HPDE6-E6E7 (cell line): ENCODE measurements around the gene TTC21B.

ENCODE experiments used
- DNase-seq: peaks from one replicate; pipeline ENCODE4 v3.0.0; 2011; ENCODE audit warnings: missing footprints; ENCODE audit errors: extremely low spot score

The TTC21B gene

DNA sequence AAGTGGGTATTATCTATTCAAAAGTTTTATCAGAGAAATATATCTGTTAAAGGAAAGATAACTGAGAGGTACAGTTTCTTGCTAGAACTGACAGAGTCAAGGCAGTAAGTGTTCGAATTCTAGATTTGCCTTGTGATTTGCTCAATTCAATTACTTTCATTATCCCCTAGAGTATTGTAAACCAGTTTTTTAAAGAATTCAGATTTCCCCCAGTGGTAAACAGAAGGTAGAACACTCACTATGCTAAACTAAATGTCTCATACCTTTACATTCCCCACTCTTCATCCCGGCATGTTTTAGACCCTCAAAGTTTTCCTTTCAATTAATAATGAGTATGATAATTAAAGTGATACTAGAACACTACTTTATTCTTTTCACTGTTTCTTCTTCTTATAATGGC is 28.6 kb downstream of the TTC21B start:
- no peak for DNase-seq

DNA sequence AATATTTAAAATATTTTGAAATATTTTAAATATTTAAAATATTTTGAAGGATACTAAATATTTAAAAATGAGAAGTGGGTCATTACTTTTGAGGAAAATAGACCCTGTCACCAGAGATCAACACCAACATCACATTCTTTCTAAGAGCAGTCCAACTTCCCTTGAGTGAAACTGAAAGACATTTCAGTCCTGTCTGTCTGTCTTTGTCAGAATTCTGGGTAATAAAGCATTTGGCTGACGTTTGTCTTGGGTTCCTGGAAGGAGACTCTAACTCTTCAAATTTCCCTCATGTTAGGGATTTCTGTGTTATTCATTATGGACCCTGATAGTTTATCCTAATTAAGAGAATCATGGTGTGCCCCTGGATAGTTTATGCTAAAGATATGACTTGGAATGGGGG is 32.8 kb downstream of the TTC21B start:
- no peak for DNase-seq

DNA sequence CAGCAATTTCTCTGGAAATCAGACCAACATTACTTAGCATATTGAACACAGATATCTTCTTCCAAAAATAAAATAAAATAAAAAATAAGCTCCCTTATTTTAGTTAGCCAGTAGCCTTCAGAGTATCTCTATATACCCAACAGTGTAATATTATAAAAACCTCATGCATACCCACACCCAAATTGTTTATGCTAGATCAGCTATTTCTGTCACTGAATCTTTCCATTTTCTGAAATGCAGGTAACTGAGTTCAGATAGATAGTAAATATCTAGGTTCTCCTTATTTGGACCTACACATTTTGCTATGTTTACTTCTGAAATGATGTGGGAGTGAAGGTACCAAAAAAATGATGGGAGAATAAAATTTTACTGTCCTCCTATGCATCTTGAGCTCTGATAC is 39.9 kb downstream of the TTC21B start:
- DNase-seq, result no peak

DNA sequence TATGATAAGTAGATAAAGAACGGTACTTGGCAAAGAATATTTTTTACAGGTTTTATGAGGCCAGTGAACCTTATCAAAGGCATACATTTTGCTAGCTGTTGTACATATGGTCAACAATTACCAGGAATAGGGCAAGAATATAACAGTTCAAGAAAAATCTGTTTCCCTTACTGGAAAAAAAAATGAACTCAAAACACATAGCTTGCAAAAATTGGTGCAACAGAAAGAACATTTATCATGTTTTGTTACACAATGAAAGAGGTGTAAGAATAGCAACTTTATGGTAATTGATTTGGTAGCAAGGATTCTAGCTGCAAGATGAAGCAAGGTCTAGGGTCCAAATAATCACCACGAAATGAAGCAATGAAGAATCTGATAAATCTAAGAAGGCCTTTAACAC is 41.6 kb downstream of the TTC21B start:
- no peak for DNase-seq

DNA sequence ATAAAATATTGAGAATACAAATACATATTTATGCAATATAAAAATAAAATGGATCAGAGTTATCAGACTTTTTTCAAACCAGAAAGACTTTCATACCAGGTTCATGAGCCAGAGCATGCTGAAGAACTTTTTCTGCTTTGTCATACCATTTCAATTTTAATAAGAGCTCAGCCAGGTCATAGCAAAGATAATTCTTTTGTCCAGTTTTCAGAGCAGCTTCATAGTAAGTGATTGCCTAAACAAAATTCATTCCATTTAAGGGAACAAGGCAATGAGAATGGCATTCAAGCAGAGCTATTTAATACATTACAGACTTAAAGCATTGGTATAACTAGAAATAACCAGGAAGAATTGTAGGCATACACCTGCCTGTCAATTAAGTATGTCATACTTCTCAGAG is 42.3 kb downstream of the TTC21B start:
- DNase-seq, result no peak

DNA sequence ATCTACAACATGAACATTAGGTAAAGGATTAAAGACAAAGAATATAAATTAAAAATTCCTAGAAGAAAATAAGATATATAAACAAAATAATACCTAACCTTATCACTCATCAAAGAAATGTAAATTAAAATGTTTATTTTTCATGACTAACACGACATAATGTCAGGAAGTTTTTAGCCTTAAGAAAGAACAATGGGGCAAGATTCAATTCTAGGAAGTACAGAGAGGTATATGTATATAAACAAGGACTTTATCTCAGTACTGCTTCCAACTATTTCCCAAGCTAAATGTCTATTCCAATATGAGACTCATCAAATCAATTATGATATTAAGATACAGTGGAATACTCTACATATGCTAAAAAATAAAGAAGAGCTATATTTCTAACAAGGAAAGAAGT is 44.1 kb downstream of the TTC21B start:
- DNase-seq, result no peak

DNA sequence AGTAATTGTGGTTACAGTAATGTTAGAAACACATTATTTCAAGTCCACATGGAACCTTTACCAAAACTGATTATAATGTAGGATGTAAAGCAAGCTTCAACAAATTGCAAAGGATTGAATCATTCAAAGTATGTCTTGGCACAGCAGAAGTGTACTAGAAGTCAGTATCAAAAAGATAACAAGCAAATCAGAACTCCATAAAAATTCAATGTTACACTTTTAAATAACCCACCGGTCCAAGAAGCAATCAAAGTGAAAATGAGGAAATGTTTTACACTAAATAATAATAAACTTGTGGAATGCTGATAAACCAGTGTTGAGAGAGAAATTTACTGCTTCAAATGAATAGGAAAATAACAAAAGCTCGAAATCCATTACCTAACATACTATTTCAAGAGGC is 47.7 kb downstream of the TTC21B start:
- DNase-seq, result no peak

DNA sequence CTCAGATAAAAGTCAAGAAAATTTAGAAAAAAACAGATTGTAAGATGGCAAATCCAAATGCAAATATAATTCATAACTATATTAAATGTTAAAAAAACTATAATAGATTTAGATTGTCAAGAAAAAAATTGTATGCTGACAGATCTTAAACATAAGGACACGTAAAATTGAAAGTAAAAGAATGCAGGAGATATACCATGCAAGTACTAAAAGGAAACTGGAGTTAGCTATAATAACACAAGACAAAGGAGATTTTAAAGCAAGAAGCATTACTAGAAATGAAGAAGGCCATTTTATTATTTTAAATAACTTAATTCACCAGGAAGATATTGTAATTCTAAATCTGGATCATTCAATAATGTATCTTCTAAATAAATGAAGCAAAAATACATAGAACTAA is 48.3 kb downstream of the TTC21B start:
- DNase-seq, result no peak

DNA sequence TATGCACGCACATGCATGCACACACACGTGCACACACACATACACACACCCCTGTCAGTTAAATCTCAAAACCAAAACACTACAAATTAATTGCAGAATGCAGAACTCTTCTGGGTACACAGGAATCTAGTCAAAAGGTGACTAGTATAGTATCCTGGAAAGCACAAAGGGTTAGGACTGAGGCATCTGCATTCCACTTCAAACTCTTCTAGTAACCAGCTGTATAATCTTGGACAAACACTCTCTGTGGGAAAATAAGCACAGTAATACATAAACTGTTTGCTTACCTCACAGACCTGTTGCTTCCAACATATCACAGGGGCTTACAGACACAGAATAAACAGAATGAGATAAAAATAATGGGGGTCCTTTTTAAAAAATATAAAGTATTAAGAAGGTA is 49.1 kb downstream of the TTC21B start:
- DNase-seq, result no peak

DNA sequence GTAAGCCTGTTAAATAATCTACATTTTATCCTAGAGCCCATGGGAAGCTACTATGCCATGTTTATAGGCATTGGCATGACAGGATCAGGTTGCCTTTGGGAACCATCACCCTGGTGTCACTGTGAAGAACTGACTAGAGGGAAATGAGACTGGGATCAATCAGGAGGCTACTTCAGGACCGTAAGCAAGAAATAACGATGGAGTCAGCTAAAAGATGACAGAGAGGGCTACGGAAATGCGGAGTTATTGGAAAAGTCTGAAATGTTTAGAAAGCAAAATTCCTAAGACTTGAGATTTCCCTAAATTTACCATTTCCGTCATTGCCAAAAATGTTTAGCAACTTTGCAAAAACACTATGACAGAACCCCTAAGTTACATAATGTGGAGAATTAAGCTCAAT is 50.2 kb downstream of the TTC21B start:
- no peak for DNase-seq

DNA sequence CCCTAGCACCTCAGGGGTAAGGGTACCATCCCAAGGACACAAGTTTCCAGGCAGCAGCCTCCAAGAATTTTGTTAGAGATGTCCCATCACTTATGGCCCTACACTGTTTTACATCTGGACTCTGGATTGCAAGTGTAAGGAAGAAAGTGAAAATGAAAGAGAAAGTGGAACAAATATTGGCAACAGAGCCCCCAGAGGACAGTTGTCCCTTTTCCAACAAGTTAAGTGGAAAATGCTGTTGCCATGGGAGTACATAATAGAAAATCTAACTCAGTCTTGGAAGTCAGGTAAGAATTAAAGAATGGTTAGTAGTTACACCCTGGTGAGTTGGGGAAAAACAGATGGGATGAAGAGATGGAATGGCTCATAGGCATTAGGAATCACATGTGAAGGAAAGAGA is 50.6 kb downstream of the TTC21B start:
- peak; percentile 4 for DNase-seq

DNA sequence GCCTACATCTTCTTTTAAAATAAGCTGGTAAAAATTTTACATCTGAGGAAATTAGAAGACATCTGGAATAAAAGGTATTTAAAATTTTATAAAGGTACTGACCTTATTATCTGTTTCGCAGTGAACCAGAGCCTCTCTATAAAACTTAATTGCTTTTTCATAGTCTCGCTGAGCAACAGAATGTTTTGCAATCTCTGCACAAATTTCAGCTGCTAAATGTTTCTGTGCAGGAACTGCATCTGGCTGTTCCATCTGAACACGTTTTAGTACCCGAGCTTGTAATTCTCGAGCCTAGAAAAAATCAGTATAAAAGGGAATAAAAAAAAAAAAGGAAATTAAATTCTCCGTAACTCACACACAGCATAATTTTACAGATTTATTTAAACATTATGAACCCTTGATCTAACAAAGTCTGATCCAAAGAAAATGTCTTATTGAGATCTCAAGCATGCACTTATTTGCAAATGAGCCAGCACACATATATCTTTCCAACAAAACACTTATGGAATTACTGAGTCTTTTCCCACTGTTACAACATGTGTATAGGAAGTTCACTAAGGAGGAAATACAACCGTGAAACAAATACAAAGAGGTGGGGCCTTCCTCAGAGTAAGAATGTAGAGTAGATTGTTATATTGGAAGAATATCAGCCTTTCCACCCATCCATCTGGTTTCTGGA is 51.8 kb downstream of the TTC21B start:
- DNase-seq, result no peak

DNA sequence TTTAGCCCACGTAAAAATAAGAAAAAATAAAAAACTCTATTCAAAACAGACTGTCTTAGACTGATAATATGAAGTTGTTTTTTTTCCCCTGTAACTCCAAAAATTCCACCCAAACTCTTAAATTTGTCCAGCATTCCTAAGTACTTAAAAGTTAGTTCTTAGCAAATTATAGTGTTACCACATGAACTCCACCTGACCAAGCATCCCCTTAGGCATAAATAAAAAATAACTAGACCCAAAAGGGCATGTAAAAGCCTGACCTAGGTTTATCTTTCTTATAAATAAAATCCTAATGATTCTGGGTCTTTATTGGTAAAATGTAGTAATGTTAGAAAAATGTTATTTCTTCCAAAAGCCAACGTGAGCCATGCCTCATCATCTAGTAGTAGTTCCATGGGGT is 54.3 kb downstream of the TTC21B start:
- DNase-seq, result no peak

DNA sequence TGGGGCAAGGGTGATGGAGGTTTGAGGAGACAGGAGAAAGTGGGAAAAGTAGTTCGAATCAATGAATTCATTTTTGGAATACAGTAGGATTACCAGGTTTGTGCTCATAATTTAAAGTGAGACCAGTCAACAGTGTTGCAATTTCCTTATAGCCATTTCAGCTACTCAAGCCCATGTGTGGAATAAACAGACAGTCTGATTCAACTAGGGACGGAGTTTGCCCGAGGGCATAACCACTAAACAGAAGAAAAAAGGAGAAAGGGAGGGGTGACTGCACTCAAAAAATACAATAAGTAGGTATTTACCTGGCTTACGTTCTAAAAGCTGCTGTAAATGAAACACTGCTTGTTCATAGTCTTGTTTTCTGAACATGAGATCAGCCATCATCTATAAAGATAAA is 55.2 kb downstream of the TTC21B start:
- DNase-seq, result peak; percentile 51

DNA sequence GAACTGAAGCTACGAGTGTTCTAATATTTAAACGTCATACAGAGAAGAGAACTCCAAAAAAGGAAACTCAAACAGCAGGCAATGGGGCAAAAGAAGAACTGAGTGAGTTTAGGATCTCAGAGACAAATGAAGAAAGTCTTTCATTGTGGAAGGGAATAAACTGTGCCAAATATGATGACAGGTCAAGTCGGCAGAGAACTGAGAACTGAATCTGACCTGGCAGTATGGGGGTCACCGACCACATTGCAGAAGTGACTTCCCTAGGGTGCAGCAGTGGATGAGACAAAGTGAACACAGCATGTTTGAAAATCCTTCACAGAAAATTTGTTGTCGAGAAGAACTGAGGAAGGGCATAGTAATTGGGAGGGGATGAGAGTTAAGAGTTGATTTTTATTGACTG is 55.9 kb downstream of the TTC21B start:
- DNase-seq, result no peak

DNA sequence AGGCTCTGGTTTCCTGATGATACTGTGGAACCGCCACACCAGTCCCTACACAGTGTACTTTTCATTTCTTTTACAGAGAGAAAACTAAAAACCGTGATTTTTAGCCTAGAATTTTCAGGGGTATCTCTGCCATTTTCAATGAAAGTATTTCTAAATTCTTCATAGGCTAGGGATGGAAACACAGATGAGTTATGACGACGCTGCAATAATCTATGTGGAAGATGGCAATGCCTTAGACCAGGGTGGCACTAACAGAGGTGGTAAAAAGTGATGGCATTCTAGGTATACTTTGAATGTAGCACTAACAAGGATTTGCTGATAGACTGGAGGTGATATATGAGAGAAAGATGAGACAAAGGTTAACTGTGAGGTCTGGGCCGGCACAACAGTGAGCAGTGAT is 56.5 kb downstream of the TTC21B start:
- no peak for DNase-seq

DNA sequence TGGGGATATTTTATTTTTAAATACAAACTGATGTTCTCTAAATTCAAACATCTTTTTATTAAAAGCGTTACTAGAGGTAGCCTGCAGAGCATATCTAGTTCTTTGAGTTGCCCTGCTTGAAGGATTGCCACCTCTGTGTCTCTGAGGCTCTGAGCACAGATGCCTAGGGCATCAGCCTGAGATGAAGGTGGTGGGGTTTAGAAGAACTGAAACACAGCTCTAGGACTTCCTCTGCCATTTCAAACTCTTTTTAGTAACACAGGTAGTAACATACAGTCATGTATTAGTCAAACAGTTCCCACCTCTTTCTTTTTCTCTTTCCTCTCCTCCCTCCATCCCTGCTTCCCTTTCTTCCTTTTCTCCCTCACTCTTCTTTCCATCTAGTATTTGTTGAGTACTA is 57.6 kb downstream of the TTC21B start:
- DNase-seq, result no peak

DNA sequence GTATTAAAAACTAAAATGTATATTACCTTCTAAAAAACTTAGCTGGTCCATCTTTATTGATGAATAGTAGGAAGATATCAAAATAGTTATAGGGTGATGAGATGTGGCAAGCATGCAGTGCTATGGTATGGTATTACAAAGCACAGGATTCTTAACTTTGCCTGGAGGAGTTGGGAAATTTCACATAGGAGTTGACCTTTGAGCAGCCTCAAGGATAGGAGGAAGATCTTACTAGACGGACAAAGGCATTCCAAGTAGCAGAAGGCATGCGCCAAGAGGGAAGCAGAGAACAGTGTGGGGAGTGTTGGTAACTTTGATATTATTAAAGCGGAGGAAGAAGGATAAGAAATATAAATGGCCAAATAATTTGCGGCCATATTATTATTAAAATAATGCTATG is 60.0 kb downstream of the TTC21B start:
- DNase-seq, result no peak

DNA sequence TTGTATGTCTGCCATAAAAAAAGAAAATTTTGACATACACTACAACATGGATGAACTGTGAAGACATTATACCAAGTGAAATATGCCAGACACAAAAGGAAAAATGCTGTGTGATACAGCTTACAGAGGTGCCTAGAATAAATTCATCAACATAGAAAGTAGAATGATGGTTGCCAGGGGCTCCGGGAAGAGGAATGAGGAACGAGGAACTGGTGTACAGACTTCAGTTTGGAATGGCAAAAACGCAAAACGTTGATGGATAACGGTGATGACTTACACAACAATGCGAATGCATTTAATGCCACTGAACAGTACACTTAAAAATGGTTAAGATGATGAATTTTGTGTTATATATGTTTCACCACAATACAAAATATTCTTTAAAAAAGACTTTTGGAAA is 61.0 kb downstream of the TTC21B start:
- no peak for DNase-seq

DNA sequence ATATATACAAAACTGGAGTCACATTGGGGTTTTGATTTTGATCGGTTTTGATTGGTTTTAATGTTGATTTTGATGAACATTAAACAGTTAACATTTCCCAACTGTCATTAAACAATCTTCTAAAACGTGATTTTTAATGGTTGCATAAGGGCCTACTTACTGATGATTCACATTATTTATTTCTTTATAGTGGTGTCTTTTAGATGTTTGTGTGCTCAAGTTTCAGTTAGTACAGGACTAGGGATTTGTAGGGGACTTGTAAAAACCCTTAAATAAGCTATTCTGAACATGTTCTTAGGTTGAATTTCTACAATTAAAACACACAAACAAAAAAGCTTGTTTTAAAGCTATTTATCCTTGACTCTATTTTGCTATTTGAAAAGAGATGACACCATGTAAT is 61.6 kb downstream of the TTC21B start:
- no peak for DNase-seq

DNA sequence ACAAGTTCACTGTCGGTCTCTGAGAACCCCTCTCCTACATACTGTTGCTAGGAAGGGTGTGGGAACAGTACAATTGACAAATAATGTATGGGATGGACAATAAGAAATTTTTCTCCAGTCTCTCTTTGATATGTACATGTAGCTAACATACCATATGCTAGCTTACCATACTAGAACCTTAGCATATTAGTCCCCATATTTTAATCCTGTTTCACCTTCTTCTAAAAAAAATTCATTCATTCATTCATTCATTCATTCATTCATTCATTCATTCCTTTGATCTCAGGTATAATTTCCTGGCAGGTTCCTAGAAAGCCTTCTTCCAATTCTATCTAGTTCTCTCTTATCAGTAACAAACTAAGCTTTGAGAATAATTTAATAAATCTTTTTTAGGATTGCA is 62.2 kb downstream of the TTC21B start:
- DNase-seq, result no peak

DNA sequence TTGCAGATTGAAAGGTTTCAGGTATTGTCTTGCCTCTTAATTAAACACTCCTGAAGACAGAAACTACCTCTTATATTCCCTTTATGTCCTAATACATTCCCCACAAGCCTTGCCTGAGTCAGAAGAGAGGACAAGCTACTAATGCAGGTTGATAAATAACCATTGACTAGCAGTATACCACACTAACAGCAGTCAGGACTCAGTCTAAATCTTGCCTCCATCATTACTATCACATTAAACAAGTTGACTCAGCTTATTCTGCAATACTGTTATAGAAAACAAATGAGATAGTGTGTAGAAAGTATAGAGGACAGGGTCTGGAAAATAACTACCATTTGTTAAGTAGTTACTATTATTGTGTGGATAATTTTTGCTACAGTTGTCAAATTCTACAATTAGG is 63.8 kb downstream of the TTC21B start:
- no peak for DNase-seq

DNA sequence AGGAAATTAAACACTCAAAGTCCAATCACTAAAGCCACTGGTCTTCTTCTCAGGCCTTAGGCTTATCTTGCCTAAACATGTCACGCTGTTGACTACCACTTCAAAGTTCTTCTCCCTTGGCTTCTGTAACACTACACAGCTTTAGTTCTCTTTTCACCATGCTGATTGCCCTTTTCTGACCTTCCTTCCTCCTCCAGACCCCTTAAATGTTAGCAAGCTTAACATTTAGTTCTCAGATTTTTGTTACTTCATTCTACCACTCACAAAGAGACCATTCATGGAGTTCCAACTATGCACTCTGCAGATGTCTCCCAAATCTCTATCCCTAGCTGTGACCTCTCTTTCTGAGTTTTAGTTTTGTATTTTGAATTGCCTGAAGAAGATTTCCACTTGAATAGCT is 64.4 kb downstream of the TTC21B start:
- DNase-seq, result no peak

DNA sequence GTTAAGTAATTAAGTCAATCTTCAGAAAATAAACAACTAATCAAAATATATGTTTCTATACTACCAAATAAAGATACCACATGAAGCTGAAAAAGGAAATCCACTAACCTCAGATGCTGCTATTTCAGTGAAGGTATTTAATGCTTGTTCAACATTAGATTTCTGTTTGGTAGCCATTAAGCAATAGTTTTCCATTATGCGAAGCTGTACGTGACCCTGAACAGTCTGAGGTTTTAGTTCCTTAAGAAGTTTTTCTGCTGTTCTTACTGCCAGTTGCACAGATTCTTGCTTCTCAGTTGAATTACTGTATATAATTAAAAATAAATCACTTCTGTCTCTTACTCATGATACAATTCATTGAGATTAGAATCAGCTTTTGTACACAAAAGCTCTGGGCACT is 65.4 kb downstream of the TTC21B start:
- DNase-seq, result no peak
